ENCODE measurements around the gene SSH3. TPM values are rescaled to one million over a fixed set of nuclear protein-coding genes. Genes with fewer than 3 reads are reported as not detected.

Gene SSH3
- total and polyA plus RNA-seq, 10 donors, result 4.3 to 31.8 (median 19.7) TPM

DNA sequence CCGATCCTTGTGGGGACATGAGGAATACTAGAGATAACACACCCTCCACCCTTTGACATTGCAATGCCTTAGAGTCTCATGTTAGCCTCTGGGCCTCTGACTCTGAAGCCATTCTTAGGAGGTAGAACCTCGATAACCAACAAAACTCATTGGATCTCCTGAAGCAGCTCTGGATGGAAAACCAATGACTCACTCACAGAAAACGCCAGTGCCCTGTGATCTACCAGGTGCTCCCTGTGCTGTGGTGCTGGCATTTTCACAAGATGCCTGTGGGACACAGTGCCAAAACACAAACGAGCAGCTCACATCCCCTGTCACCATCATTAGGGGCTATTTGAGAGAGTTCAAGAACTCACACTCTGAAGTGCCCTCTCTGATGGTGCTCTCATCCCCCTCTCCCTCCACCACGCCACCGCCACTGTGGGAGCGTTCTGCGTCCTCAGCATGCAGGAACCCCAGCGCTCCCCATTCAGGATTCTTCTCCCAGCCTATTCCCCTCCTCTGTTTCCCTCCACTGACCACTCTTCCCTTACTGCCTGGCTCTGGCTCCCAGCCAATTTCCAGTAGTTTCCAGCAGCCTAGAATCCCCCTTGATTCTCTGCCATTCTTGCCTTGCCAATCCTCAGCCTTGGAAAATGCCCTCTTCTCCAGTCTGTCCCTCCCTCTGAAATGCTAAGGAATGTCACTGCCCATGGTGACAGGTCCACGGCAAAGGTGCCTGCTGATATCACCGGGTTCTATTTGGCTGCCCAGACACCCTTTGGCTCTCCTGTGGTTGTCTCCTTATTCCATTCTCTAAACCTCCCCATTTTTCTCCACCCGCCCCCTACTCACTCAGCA is 54.7 kb downstream of the SSH3 start:
- no peaks in the 10 kb centered on the region for H3K9me3 ChIP-seq
- DNase-seq, result no peak
- H3K36me3 ChIP-seq, result no peaks in the 10 kb centered on the region
- 72 to 92% (median 86%) methylated on average over 12 of the region's 12 CpGs for WGBS, 5 donors
- peak overlapping the region in 6 of 8 donors; percentile 99 to 100 (median 100) for H3K27ac ChIP-seq
- intact Hi-C loops (cut with DNase I; ENCODE audit: low total_unique reads), result no loop called here
- no peak overlapping the region for H3K4me3 ChIP-seq
- no peaks in the 10 kb centered on the region for H3K27me3 ChIP-seq (replicated peaks in 1 of 7)
- TF ChIP-seq POLR2A (IDR thresholded peaks at IDR 0.05), result no peak
- no peak for TF ChIP-seq POLR2AphosphoS5 (IDR thresholded peaks at IDR 0.05)
- TF ChIP-seq, protein P1, sequence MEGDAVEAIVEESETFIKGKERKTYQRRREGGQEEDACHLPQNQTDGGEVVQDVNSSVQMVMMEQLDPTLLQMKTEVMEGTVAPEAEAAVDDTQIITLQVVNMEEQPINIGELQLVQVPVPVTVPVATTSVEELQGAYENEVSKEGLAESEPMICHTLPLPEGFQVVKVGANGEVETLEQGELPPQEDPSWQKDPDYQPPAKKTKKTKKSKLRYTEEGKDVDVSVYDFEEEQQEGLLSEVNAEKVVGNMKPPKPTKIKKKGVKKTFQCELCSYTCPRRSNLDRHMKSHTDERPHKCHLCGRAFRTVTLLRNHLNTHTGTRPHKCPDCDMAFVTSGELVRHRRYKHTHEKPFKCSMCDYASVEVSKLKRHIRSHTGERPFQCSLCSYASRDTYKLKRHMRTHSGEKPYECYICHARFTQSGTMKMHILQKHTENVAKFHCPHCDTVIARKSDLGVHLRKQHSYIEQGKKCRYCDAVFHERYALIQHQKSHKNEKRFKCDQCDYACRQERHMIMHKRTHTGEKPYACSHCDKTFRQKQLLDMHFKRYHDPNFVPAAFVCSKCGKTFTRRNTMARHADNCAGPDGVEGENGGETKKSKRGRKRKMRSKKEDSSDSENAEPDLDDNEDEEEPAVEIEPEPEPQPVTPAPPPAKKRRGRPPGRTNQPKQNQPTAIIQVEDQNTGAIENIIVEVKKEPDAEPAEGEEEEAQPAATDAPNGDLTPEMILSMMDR (IDR thresholded peaks at IDR 0.05 in 8 of 11, conservative IDR thresholded peaks at IDR 0.05 in 3 of 11), result no peak
- H3K4me1 ChIP-seq, result peaks cover 40 to 69% (median 52%) of the 10 kb centered on the region in 6 donors

Small RNAs within 50 kb of the gene (small RNA-seq; reads per million reads assigned to genes)
- 0 reads per million in 4 donors for gene RN7SKP239

Other genes starting within 250 kb of the SSH3 start
- 1 to 10 TPM; 1.3 to 6.4 (median 2.2) TPM for gene RHOD, start 246.7 kb upstream of the SSH3 start, total RNA-seq
- gene RHOD, start 246.7 kb upstream of the SSH3 start, polyA plus RNA-seq, result 1 to 10 TPM; 3.1 to 3.6 (median 3.5) TPM
- 100 to 1,000 TPM in 6 of 7 donors, 10 to 100 TPM in 1; 96.0 to 149 (median 130) TPM for gene KDM2A, start 184.3 kb upstream of the SSH3 start, total RNA-seq
- gene KDM2A, start 184.3 kb upstream of the SSH3 start, polyA plus RNA-seq, result 10 to 100 TPM; 18.5 to 36.2 (median 28.9) TPM
- 100 to 1,000 TPM; 168 to 301 (median 263) TPM for gene GRK2, start 37.1 kb upstream of the SSH3 start, total RNA-seq
- gene GRK2, start 37.1 kb upstream of the SSH3 start, polyA plus RNA-seq, result 100 to 1,000 TPM; 119 to 270 (median 192) TPM
- 100 to 1,000 TPM in 5 of 7 donors, 10 to 100 TPM in 2; 67.3 to 151 (median 124) TPM for gene ANKRD13D, start 14.2 kb upstream of the SSH3 start, total RNA-seq
- 100 to 1,000 TPM in 2 of 3 donors, 10 to 100 TPM in 1; 65.2 to 138 (median 129) TPM for gene ANKRD13D, start 14.2 kb upstream of the SSH3 start, polyA plus RNA-seq
- gene POLD4, start 50.0 kb downstream of the SSH3 start, total RNA-seq, result 100 to 1,000 TPM in 4 of 7 donors, 10 to 100 TPM in 3; 81.4 to 159 (median 103) TPM
- 100 to 1,000 TPM; 267 to 290 (median 279) TPM for gene POLD4, start 50.0 kb downstream of the SSH3 start, polyA plus RNA-seq
- 10 to 100 TPM in 2 of 7 donors, 1 to 10 TPM in 5; 4.3 to 13.7 (median 6.7) TPM for gene CLCF1, start 70.1 kb downstream of the SSH3 start, total RNA-seq
- gene CLCF1, start 70.1 kb downstream of the SSH3 start, polyA plus RNA-seq, result 1 to 10 TPM; 6.0 to 9.3 (median 9.0) TPM
- gene RAD9A, start 88.5 kb downstream of the SSH3 start, total RNA-seq, result 10 to 100 TPM; 21.6 to 37.5 (median 29.7) TPM
- 10 to 100 TPM; 18.2 to 44.8 (median 37.1) TPM for gene RAD9A, start 88.5 kb downstream of the SSH3 start, polyA plus RNA-seq
- 100 to 1,000 TPM; 147 to 192 (median 157) TPM for gene PPP1CA, start 98.3 kb downstream of the SSH3 start, total RNA-seq
- 100 to 1,000 TPM; 152 to 207 (median 170) TPM for gene PPP1CA, start 98.3 kb downstream of the SSH3 start, polyA plus RNA-seq
- gene TBC1D10C, start 100.6 kb downstream of the SSH3 start, total RNA-seq, result 100 to 1,000 TPM in 4 of 7 donors, 10 to 100 TPM in 3; 66.3 to 132 (median 101) TPM
- gene TBC1D10C, start 100.6 kb downstream of the SSH3 start, polyA plus RNA-seq, result 100 to 1,000 TPM; 174 to 270 (median 196) TPM
- 1 to 10 TPM; 1.9 to 4.4 (median 2.1) TPM for gene CARNS1, start 112.1 kb downstream of the SSH3 start, total RNA-seq
- 1 to 10 TPM; 1.0 to 2.0 (median 1.8) TPM for gene CARNS1, start 112.1 kb downstream of the SSH3 start, polyA plus RNA-seq
- gene RPS6KB2, start 125.0 kb downstream of the SSH3 start, total RNA-seq, result 10 to 100 TPM; 51.5 to 65.4 (median 55.4) TPM
- gene RPS6KB2, start 125.0 kb downstream of the SSH3 start, polyA plus RNA-seq, result 10 to 100 TPM; 39.5 to 95.0 (median 53.8) TPM
- gene PTPRCAP, start 134.2 kb downstream of the SSH3 start, total RNA-seq, result 100 to 1,000 TPM; 119 to 278 (median 187) TPM
- gene PTPRCAP, start 134.2 kb downstream of the SSH3 start, polyA plus RNA-seq, result 100 to 1,000 TPM; 410 to 557 (median 479) TPM
- 100 to 1,000 TPM in 4 of 7 donors, 10 to 100 TPM in 3; 68.1 to 143 (median 117) TPM for gene CORO1B, start 139.9 kb downstream of the SSH3 start, total RNA-seq
- 10 to 100 TPM; 40.5 to 70.8 (median 53.7) TPM for gene CORO1B, start 139.9 kb downstream of the SSH3 start, polyA plus RNA-seq
- not detected for gene GPR152, start 149.2 kb downstream of the SSH3 start, total RNA-seq
- gene GPR152, start 149.2 kb downstream of the SSH3 start, polyA plus RNA-seq, result under 1 TPM in 1 of 3 donors, not detected in 2; 0.10 TPM
- 10 to 100 TPM; 12.7 to 27.3 (median 21.3) TPM for gene CABP4, start 151.8 kb downstream of the SSH3 start, total RNA-seq
- 1 to 10 TPM; 2.6 to 6.2 (median 3.0) TPM for gene CABP4, start 151.8 kb downstream of the SSH3 start, polyA plus RNA-seq
- 100 to 1,000 TPM in 3 of 7 donors, 10 to 100 TPM in 4; 48.5 to 192 (median 66.6) TPM for gene TMEM134, start 165.7 kb downstream of the SSH3 start, total RNA-seq
- 100 to 1,000 TPM in 1 of 3 donors, 10 to 100 TPM in 2; 94.6 to 123 (median 95.1) TPM for gene TMEM134, start 165.7 kb downstream of the SSH3 start, polyA plus RNA-seq
- gene AIP, start 179.5 kb downstream of the SSH3 start, total RNA-seq, result 10 to 100 TPM; 72.2 to 95.8 (median 88.1) TPM
- 100 to 1,000 TPM; 135 to 146 (median 141) TPM for gene AIP, start 179.5 kb downstream of the SSH3 start, polyA plus RNA-seq
- 10 to 100 TPM; 42.5 to 86.9 (median 74.9) TPM for gene PITPNM1, start 201.8 kb downstream of the SSH3 start, total RNA-seq
- gene PITPNM1, start 201.8 kb downstream of the SSH3 start, polyA plus RNA-seq, result 10 to 100 TPM; 17.8 to 67.0 (median 29.2) TPM
- 10 to 100 TPM; 32.9 to 49.9 (median 40.9) TPM for gene CDK2AP2, start 204.6 kb downstream of the SSH3 start, total RNA-seq
- gene CDK2AP2, start 204.6 kb downstream of the SSH3 start, polyA plus RNA-seq, result 10 to 100 TPM; 35.6 to 57.1 (median 51.0) TPM
- gene CABP2, start 219.9 kb downstream of the SSH3 start, total RNA-seq, result not detected
- not detected for gene CABP2, start 219.9 kb downstream of the SSH3 start, polyA plus RNA-seq

Data from spleen (tissue), 11 donors.